ENCODE data around the gene NEGR1.

- no peak for TF ChIP-seq CTCF (IDR thresholded peaks at IDR 0.05)
- no peak for TF ChIP-seq POLR2A (IDR thresholded peaks at IDR 0.05)
Measured at GRCh38 chr1:71949681-71950080, 332.7 kb downstream of the NEGR1 start.
